HUDEP-2 (cell line): ENCODE measurements around the gene NOL4.
"Not testable (repeated sequence)": the region's sequence is repeated elsewhere in the genome, so short reads cannot be mapped to it uniquely, and the experiment has no call there.

ENCODE experiments used
- DNase-seq, 76 experiments: peaks; one replicate each; lab custom pipeline; 2025; ENCODE audit not compliant: unreplicated experiment in 76 of 76; lab: John Stamatoyannopoulos, UW

NOL4 gene, protein sequence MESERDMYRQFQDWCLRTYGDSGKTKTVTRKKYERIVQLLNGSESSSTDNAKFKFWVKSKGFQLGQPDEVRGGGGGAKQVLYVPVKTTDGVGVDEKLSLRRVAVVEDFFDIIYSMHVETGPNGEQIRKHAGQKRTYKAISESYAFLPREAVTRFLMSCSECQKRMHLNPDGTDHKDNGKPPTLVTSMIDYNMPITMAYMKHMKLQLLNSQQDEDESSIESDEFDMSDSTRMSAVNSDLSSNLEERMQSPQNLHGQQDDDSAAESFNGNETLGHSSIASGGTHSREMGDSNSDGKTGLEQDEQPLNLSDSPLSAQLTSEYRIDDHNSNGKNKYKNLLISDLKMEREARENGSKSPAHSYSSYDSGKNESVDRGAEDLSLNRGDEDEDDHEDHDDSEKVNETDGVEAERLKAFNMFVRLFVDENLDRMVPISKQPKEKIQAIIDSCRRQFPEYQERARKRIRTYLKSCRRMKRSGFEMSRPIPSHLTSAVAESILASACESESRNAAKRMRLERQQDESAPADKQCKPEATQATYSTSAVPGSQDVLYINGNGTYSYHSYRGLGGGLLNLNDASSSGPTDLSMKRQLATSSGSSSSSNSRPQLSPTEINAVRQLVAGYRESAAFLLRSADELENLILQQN

DNA sequence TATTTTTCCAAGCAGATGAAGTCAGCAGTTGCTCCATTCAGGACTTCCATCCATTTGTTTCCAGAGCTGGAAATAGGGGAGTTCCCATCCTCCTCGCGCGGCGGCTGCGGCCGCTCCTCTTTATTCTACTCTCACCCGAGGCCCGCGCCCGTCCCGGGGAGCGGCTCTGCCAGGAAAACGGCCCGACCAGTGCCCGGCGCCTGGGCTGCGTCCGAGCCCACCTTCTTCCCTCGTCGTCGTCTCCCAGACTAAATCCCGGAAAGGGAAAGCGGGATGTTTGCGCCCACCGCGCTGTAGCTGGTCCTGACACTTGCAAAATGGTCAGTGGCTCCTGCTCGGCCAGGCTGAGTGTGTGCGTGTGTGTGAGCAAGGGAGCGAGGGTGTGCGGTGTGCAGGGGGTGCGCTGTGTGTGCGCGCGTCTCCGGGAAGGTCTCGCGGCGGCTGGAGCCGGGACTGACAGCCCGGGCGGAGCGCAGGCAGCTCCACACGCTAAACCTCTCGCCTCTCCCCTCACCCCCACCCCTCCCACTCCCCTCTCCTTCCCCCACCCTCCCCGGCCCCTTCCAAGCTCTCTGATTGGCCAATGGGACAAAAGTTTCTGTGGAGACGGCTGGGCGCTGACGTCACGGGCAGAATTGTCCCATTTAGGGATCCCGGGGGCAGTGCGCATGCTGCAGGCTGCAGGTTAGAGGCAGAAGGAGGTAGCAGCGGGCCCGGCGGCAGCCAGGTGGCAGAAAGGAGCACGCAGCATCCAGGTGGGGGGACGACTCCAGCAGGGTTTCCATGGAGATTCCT is at the start of gene NOL4:
Gene NOL4 (minus strand): TSS at position 491 of the 795 bp plus-strand sequence. CDS start 1,660 bp downstream, outside the sequence.
- no peak for DNase-seq

DNA sequence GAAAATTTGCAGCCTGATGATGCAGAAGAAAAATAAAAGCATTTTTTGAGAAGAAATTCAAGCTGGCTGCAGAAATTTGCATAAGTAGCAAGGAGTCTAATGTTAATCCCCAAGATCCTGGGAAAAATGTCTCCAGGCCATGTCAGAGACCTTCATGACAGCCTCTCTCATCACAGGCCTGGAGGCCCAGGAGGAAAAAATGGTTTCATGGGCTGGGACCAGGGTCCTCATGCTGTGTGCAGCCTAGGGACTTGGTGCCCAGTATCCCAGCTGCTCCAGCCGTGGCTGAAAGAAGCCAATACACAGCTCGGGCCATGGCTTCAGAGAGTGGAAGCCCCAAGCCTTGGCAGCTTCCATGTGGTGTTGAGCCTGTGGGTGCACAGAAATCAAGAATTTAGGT is 41.3 kb upstream of the NOL4 start:
- not testable (repeated sequence) for DNase-seq

DNA sequence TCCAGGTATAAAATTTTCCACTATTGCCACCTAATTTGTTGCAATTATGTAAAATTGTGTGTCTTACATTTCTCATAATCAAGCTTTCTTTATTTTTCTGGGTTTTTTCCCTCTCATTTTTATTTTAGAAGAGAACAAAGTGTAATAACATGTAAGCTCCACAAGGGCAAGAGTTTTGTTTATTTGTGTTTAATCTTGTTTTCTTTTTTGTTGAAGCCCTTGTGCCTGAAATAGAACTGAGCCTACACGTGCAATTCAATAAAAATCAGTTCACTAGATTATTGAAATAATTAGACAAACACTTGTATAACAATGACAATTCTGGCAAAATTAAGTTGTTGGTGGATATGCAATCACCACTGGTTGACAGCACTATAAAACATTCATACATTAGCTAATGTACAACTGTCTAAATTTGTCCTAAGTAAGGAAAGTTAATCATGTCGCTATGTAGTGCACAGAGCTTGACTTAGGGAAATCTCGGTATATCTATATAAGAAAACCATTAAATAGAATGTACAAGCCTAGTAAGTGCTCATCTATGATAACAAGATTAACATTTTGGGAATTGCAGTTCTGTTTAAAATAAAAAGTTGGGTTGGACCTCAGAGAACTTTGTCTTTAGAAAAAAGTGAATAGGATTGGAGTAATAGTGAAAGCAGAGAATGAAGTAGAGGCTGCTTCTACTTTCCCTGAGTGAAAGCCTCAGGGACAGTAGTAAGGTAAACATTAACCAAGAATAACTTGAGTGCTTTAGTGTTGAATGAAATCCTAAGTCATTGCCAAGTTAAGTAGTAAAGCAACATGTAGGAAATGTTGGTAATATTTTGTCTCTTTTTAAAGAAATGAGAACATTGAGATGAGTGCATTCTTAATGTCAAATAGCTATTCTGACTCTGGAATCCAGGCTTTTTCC is 37.4 kb upstream of the NOL4 start:
- no peak for DNase-seq

DNA sequence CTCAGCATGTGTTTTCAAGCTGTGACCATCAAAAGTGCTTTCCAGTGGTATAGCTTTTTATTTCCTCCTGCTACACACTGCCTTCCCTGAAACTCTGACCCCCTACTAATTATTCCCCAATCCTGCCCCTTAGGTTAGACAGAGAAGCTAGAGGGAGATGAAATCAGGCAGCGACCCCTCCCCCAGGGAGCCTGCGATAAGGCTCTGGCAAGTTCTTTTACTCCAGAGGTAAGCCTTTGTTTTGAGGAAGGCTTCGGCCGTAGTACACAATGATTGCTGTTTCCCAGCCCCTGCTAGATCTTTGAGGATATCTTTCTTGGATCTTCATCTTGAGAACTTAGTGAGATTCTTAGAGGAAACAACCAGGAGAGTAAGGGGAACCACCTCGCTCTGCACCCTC is 33.5 kb upstream of the NOL4 start:
- no peak for DNase-seq

DNA sequence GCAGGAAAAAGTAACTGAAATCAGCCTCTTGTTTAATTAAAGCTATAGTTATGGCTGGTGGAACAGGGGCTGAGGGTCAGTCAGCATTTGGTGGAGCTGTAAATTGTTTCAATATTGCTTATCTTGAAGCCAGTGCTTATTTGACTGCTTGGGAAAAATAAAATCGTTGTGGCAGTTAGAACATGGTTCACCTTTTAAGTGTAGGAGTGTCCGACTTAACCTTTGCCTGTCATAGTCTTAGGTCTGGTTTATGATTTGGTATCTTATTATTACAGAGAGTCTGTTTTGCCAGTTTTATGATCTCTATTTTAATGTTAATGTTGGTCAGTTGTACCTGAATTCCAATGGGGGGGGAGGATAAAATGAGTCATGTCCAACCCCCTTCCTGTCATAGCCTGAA is 27.2 kb upstream of the NOL4 start:
- DNase-seq, result no peak

DNA sequence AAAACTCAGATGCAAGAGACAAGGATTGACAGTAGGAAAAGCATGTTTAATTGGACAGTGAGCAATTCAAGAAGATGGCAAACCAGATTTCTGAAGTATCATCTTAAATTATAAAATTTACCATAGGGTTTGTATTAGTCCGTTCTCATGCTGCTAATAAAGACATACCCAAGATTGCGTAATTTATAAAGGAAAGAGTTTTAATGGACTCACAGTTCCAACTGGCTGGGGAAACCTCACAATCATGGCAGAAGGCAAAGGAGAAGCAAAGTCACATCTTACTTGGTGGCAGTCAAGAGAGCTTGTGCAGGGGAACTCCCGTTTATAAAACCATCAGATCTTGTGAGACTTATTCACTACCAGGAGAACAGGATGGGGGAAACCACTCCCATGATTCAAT is 24.0 kb upstream of the NOL4 start:
- no peak for DNase-seq

DNA sequence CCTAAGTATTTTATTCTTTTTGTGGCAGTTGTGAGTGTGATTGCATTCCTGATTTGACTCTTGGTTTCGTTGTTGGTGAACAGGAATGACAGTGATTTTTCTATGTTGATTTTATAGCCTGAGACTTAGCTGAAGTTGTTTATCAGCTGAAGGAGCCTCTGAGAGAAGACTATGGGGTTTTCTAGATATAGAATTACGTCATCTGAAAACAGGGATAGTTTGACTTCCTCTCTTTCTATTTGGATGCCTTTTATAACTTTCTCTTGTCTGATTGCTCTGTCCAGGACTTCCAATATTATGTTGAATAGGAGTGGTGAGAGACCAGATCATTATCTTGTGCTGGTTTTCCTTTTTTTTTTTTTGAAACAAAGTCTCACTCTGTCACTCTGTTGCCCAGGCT is 18.0 kb upstream of the NOL4 start:
- no peak for DNase-seq

DNA sequence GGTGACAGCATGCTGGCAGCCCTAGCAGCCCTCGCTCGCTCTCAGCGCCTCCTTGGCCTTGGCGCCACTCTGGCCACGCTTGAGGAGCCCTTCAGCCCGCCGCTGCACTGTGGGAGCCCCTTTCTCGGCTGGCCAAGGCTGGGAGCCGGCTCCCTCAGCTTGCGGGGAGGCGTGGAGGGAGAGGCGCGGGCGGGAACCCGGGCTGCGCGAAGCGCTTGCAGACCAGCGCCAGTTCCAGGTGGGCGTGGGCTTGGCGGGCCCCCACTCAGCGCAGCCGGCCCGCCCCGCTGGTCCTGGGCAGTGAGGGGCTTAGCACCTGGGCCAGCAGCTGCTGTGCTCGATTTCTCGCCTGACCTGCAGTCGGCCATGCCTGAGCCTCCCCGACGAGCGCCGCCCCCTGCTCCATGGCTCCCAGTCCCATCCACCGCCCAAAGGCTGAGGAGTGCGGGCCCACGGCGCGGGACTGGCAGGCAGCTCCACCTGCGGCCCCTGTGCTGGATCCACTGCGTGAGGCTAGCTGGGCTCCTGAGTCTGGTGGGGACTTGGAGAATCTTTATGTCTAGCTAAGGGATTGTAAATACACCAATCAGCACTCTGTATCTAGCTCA is 9.2 kb upstream of the NOL4 start:
- not testable (repeated sequence) for DNase-seq

DNA sequence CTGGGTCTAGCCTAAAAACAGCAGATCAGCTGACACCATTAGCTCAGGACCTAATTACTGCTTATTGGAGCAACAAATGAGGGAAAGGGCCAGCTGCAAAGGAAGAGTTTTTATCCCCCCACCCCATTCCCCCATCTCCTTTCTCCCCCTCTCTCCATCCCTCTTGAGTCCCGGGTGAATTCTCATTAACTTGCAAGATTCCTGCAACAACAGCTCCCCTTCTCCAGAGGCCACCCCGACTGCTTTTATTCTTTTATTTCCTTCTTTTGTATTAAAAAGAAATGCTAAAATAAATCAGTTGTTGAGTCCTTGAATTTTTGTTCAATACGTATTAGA is 473 bp upstream of the NOL4 start:
- no peak for DNase-seq

DNA sequence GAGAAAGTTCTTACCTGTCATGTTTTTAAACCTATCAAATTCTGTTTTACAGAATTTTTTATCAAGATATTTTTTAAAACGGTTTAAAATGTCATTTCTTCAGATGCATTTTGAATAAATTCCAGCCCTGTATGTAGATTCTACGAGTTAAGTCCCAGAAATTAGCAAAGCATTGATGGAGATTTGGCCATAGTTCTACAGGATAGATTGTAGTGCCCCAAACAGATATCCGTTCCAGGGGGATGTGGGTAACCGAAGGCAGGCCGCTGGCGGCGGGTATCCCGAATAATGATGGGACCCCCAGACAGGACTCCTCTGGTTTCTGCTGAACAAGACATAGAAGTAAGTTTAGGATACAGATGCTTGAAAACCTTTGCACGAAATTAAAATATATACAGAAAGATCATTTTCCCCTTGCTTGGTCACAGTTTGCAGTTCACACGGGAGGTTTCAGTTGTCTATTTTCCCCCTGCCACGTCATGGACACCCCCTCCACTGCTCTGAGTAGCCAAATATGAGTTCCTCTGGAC is 755 bp downstream of the NOL4 start:
- DNase-seq, result no peak

DNA sequence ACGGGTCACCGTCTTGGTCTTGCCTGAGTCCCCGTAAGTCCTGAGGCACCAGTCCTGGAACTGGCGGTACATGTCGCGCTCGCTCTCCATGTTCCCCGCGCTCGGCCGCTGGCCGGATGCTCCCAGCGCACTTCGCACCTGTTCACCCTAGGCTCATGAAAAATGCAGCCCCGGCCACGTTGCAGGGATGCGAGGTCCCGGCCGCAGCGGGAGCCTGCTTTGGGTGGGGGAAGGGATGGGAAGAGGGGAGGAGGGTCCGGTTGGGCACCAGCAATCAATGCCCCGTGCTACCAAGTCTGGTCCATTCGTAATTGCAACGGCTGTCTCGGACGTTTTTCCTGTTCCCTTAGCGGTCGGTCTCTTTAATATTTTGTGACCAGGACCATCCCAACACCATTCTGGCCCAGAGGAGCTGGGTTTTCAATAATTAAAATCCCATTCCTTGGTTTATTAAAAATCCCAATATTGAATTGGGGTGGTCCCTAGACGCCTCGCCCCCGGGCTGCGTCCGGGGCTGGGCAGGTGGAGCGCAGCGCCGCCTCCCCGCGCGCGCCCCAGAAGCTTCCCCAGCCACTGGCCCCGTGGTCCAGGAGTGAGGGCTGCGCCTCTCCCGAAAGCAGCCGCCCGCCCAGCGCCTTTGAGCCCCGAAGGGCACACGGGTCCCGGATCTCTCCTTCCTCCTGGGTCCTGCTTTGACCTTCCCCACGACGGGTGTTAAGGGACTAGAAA is 1.4 kb downstream of the NOL4 start:
- no peak for DNase-seq

DNA sequence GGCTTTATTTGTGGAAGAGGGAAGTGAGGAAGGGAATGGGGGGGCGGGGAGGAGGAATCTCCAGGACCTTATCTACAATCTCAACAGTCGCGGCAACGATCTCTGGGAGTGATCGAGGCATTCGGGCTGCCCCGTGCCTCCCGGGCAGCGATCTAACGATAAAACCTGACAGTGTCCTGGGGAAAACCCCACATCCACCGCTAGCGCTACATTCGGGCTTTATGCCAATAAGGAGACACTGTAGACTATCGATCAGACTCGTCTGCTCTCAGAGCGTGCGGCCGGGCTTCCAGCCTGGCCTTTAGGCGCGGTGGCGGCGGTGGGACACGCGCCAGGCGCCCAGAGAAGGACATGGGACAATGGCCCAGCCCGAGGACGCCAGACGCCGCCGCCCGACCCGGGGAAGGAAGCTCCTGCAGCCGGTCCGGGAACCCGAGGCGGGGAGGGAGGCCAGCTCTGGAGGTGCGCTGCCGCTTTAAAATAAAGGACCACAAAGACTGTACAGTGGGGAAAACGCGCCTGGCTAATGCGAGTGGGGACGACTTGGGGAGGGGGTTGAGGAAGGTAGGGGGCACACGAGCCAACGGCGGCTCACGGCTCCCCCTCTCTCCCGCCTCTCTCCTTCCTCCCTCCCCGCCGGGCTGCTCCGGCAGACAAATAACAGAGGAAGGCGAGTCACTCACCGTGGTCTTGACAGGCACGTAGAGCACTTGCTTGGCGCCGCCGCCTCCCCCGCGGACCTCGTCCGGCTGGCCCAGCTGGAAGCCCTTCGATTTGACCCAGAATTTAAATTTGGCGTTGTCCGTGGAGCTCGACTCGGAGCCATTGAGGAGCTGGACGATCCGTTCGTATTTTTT is 2.2 kb downstream of the NOL4 start:
- peak in 3 of 76 experiments; percentile 1 to 18 (median 4) for DNase-seq

DNA sequence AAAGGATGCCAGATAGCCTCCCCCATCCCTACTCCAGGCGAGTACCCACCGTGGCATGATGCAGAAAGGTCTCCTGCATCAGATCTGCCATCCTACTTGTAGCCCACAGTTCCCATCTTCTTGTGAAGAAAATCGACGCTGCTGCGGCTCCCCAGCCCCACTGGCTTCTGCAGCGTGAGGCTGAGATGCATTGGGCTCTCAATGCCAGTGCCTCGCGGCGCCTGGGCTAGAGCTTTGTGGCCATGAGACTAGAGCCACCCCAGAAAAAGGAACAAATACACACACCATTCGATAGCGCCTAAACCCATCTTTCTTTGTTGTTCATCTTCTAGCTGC is 2.8 kb downstream of the NOL4 start:
- no peak for DNase-seq

DNA sequence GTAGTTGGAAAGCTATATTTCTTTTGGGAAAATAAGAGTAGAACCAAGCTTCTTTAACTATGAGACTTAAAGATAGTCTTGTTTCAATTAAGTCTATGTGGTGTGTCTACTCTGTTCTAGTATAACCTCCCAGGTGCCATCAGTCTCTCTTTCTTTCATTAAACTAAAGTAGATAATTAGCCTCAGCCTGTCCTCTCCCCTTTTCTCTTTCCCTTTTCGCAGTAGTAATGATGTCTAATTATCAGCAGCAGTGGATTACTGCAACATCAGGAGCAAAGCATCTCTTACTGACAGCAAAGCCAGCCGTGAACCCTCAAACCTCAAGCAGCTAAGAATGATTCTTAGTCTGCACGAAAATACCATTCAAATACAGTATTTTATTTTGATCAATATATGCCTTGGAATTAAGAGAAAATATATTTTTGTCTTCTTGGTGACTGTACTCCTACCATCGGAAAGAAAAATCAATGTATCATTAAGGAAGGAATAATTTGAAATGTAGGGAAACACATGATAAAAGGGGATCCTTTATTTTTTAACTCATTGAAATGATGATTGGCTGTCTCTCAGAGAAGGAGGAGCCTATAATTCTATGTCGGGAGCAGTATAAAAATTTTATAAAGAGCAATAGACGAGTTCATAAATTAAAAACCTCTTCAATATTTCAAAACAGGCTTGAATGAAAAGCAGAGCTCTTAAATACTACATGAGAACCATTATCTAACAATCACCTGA is 4.5 kb downstream of the NOL4 start:
- no peak for DNase-seq

DNA sequence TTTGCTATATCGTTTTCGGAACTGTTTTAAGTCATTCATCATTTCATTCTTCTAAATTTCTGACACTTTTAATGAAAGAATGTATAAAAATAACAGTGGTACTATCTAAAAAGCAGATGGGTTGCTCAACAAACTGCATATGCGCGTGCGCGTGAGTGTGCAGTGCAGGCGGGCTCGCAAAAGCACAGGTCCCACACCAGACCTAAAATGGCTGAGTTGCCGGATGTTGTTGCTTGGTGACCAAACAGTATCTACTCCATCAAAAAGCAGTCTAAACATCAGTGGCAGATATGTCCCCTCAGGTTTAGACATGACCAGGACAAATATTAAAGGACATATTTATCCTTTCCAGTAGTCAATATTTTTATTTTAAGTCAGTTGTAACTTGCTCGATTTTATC is 5.1 kb downstream of the NOL4 start:
- DNase-seq, result no peak

DNA sequence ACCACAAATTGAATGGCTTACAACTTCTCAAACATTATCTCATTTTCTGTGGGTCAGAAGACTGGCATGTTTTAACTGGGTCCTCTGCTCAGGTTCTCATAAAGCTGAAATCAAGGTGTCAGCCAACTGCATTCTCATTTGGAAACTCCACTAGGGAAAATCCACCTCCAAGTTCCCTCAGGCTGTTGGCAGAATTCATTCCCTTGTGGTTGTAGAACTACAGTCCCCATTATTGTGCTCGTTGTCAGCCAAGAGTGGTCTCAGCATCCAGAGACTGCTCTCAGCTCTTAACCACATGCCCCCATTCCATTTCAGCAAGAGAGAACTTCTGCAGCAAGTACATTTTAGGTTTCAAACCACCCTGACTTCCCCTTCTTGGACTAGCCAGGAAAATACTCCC is 12.2 kb downstream of the NOL4 start:
- no peak for DNase-seq

DNA sequence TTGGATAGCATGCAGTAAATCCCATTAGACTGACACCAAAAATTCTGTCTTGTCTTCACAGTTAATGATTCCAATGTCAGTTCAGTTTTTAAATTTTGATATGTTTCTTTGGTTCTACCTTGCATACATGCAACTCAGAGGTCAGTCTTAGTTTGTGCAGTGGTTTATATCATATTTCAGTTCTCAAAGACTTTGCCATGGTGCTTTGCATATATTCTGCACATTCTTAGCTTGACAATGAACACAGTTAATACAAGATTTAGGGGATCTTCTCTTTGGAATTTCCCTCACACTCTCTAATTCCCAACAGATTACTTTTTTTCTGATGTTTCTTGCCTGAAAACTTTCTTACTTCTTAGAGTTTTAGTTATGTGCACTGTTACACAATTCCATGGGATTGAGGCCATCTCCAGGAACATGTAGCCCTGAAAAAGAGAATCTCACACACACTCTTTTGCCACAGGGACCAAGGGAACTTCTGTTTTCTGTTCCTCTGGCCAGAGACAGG is 17.3 kb downstream of the NOL4 start:
- no peak for DNase-seq

DNA sequence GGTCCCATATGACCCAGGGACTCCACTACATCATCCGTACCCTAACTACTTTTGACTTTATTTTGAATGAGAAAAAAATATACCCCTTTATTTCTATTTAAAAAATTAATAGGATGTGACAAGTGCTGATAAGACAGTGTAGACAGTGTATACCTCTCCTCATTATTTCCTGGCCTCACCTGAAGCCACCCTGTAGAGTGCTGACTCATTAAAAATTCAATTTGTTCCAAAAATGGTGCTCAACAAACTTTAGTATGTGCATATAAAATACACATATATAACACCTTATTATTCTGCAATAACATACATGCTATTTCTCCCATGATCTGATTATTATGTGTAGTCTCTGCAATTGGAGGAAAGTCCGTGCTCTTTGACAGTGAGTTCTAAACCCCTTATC is 20.8 kb downstream of the NOL4 start:
- DNase-seq, result no peak
